ENCODE results near the gene SOD3.

- TF ChIP-seq, protein P1, sequence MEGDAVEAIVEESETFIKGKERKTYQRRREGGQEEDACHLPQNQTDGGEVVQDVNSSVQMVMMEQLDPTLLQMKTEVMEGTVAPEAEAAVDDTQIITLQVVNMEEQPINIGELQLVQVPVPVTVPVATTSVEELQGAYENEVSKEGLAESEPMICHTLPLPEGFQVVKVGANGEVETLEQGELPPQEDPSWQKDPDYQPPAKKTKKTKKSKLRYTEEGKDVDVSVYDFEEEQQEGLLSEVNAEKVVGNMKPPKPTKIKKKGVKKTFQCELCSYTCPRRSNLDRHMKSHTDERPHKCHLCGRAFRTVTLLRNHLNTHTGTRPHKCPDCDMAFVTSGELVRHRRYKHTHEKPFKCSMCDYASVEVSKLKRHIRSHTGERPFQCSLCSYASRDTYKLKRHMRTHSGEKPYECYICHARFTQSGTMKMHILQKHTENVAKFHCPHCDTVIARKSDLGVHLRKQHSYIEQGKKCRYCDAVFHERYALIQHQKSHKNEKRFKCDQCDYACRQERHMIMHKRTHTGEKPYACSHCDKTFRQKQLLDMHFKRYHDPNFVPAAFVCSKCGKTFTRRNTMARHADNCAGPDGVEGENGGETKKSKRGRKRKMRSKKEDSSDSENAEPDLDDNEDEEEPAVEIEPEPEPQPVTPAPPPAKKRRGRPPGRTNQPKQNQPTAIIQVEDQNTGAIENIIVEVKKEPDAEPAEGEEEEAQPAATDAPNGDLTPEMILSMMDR (IDR thresholded peaks at IDR 0.05 in 8 of 11, conservative IDR thresholded peaks at IDR 0.05 in 3 of 11), result no peak
- TF ChIP-seq POLR2A (IDR thresholded peaks at IDR 0.05) (no peak), POLR2AphosphoS5 (IDR thresholded peaks at IDR 0.05) (no peak)
Measured at GRCh38 chr4:24770667-24771066, 24.7 kb upstream of the SOD3 start.

Measured in spleen (tissue), 7 donors.